ENCODE data around the gene DISC1.

DNA sequence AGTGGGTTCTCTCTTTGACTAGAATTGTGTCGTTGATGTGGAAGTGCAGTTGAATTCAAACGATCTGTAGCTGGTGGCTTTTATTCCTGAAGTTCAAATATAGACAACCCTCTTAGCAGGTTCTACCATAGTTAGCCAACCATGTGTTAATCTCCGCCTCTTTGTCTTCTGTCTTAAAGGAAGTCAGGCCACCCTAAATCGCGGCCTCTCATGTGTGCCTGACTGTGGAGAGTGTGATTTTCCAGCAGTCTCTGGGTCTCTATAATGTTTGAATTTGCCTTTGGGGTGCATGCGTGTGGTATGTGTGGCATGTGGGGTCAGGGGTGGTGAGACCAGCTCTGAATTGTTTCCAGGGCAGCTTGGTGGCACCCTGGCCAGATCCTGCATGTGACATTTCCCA, 244.9 kb downstream of the DISC1 start:
- TF ChIP-seq CTCF (IDR thresholded peaks at IDR 0.05) (no peak), POLR2AphosphoS5 (IDR thresholded peaks at IDR 0.05; ENCODE audit: insufficient read depth in 1 of 2, low read depth in 1 of 2) (no peak)

Measured in vagina (tissue), 2 donors.